HG02623 (cell line): ENCODE results near the gene MAD1L1.

Experiments
- ATAC-seq: cut with Tn5 transposase; IDR thresholded peaks from one replicate; pipeline ENCODE4 v1.9.1; 2021; ENCODE audit warnings: moderate library complexity; ENCODE audit not compliant: unreplicated experiment

The MAD1L1 gene

DNA sequence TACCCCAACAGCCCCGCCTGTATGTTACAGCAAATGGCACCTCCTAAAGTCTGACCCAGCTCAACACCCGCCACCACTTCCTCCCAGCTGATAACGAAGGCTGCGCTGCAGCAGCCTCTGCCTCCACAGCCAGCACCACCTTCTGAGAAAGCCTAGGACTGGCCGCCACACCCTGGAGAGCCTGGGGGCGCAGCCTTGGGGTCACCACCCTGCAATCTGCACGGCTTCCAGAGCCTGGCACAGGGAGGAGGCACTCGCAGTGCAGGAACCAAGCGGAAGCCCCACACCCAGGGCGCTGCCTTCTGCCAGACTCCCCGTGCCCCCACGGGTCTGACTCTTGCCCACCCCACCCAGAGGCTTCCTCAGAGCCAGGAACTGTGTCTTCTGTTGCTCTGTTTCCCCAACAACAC is 112.5 kb downstream of the MAD1L1 start:
- no peak for ATAC-seq

DNA sequence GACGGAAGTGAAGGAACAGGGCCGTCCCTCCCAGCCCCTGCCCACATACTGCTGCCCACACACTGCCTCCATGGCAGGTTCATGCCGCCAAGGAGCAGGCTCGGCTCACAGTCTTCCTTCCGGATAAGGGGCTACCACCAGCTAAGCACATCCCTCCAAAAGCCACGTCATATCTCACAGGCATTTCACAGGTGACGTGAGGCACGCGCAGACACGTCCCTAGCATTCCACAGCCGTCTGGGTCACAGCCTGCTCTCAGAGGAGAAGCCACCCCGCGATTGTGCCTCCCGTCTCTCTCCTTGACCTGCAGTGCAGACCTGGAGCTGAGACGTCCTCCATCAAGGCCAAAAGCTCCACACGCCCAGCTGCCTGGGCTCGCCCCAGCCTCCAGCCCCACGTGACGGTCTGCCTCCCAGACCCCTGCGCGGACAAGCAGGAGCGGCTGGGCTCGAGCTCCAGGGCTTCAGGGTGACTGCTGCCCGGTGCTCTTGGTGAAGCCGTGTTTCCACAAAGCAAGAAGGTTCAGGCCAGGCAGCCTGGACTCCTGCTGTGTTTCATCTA is 114.0 kb downstream of the MAD1L1 start:
- no peak for ATAC-seq

DNA sequence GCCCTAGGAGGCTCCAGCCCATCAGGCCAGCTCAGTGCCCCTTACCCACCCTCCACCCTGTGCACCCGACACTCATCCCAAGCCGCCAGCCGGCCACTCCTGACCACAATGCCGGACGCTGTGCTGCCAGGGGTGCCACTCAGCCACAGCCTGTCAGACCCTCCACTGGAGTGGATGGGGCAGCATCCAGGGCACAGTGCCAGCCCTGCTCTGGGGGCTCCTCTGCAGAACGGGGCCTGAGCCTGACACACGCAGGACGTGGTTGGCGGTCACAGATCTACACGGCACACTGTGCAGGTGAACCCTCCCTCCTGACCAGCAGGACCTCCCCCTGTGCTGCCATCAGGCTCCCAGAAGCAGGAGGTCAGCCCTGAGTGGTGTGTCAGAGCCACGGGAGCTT is 114.7 kb downstream of the MAD1L1 start:
- ATAC-seq = no peak

DNA sequence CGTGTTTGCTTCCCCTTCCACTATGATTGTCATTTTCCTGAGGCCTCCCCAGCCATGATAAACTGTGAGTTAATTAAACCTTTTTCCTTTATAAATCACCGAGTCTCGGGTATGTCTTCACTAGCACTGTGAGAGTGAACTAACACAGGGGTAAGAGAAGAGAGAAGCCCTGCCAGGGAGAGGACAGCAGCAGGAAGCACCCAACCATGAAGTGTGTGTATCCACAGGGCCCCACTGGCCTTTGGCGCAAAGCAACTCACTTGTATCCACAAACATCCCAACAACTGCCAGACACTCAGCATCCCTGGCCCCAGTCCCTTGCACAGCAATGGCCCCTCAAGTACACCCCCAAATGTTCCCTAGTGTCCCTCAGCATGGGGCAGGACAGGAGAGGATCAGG is 115.1 kb downstream of the MAD1L1 start:
- ATAC-seq = no peak

DNA sequence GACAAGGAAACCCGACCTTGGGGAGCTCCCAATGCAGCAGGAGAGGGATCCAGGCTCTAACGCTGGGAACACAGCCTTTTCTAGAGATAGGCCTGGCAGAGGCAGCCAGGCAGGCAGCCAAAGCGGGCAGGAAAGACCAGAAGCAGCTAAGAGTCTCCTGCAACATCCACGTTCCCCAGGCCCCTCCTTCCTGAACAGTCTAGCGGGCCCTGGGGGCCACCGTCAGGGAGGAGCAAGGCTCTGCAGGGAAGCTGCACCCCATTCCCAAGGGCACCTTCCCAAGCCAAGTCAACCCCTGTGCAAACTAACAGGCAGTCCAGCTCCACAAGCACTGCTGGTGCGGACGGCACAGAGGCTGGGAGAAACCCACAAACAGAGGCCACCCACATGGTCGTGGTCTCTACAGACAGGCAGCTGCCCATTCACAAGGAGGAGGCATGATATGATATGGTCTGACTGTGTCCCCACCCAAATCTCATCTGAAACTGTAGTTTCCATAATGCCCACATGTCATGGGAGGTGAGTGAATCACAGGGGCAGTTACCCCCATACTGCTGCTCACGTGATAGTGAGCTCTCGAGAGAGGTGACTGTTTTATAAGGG is 115.7 kb downstream of the MAD1L1 start:
- ATAC-seq = no peak

DNA sequence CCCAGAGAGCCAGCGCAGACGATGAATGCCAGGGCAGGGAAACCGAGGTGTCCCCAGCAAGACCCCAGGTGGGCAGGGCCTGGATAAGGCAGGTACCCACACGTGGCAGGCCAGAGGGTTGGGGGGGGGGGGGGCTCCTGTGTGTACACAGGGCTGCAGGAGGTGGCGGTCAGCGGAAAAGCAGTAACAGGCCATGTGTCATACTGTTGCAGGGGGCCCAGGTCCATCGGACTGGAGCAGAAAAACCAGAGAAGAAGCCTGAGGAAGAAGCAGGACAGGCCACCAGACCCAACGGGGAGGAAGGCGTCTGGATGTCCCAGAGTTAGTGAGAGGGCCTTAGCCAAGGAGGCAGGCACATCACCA is 116.3 kb downstream of the MAD1L1 start:
- ATAC-seq = no peak

DNA sequence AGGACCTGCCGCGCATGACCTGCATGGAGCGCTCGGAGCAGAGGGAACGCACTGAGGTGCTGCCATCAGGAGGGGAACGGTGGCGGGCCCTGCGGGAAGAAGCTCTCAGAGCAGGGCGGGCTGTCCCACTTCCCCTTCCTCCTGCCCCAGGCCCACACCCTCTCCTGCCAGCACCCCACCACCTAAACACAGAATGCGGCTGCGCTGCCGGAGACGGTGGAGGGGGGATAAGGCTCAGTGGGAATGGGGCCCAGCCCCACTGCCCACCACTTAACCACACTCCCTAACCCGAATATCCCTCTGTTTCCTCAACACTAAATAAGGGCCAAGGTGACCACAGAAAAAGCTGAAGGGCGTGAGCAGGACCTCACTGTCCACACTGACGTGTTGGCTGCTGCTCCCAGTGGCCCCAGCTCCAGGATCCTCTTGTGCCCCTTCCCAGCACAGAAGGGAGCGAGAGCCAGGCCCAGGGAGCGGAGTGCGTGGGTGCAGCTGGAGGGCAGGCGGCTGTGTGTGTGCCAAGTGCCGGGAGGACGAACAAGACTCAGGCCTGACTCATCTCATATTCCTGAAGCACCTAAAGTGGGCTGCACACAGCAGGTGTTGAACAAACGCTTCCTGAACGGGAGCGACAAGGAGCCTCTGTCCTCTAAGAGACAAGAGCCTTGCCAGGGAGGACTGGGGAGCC is 116.8 kb downstream of the MAD1L1 start:
- no peak for ATAC-seq

DNA sequence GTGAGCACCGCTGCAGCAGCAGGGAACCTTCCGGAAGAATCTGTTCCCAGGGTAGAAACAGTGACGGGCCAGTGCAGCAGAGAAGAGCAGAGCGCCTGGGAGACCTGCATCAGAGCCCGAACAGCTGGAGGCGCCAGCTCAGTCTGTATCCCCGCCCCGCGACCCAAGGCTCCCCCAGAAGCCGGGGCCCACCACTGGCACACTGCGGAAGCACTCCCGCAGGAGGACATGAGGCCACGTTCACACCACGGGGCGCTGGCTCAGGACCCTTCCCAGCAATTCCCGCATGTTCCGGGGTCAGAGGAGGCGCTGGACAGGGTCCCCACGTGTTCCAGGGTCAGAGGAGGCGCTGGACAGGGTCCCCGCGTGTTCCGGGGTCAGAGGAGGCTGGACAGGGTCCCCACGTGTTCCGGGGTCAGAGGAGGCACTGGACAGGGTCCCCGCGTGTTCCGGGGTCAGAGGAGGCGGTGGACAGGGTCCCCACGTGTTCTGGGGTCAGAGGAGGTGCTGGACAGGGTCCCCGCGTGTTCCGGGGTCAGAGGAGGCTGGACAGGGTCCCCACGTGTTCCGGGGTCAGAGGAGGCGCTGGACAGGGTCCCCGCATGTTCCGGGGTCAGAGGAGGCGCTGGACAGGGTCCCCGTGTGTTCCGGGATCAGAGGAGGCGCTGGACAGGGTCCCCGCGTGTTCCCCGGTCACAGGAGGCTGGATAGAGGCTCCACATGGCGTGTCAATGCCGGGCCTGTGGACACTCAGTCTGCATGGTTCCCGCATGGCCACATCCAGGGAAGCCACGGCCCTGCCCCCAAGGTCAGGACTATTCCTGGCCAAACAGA is 117.6 kb downstream of the MAD1L1 start:
- ATAC-seq = no peak

DNA sequence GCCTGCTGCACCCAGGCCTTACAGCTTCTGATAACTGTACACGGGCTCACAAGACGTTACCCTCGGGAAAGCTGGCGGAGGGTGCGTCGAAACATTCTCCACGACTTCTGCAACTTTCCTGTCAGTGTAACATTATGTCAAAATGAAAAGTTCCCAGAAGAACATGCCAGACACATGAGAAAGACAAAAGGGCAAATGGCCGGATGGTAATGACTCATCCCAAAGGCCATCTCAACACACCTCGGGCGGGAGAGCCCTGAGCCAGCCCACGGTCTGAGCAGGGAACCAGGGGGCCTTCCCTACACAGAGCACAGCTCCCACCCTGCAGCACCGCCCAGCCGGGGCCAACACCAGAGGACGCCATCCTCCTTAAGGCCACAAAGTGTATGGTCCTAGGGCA is 118.7 kb downstream of the MAD1L1 start:
- no peak for ATAC-seq

DNA sequence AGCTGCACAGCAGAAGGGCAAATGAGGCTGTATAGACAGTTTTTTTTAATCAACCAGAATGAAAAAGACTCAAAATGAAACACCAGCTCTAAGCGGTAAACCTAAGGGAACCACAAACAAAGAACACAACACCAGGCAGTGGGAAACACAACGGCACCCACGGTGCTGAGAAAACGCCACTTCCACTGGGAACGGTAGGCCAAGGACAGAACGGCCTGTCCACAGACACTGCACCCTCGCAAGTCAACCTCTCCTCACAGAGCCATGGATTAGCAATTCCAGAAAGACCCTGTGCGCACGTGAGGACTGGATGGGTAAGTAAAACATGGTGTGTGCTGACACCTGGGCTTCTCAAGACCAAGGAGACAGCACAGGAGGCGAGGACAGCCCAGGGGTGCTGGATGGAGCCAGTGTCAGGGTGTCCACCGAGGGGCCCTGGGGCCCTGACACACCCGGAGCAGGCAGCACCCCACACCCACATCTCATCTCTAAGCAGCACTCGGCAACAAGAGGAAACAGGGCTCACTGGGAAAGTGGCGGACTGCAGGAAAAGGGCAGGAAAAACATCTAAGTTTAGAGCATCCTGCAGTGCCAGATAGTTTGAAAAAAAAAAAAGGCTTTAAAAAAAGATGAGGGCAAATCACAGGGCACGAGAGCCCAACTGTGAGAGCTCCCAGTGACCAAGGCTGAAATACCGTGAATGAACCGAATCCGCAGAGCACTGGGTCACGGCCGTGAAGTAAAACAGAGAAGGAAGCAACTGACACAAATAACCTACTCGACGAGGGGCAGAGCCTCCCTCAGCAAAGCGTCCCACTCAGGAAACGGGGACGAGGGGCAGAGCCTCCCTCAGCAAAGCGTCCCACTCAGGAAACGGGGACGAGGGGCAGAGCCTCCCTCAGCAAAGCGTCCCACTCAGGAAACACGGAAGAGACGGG is 120.2 kb downstream of the MAD1L1 start:
- ATAC-seq = no peak

DNA sequence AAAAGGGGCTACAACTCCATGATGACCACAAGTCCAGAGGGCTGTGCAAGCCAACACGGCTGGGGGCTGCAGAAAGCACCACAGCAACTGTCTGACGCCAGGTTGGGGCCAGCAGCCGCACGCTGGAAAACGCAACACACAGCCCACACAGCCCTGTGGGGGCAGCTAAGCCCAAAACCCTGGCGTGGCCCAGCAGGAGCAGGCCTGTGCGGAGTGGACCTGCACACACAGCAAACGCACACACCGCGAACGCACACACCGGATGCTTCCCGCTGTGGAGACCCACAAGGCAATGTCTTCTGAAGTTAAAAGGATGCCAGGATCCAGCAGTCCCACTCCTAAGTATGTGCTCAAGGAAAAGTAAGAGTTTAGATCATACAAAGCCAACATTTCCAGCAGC is 121.2 kb downstream of the MAD1L1 start:
- no peak for ATAC-seq

DNA sequence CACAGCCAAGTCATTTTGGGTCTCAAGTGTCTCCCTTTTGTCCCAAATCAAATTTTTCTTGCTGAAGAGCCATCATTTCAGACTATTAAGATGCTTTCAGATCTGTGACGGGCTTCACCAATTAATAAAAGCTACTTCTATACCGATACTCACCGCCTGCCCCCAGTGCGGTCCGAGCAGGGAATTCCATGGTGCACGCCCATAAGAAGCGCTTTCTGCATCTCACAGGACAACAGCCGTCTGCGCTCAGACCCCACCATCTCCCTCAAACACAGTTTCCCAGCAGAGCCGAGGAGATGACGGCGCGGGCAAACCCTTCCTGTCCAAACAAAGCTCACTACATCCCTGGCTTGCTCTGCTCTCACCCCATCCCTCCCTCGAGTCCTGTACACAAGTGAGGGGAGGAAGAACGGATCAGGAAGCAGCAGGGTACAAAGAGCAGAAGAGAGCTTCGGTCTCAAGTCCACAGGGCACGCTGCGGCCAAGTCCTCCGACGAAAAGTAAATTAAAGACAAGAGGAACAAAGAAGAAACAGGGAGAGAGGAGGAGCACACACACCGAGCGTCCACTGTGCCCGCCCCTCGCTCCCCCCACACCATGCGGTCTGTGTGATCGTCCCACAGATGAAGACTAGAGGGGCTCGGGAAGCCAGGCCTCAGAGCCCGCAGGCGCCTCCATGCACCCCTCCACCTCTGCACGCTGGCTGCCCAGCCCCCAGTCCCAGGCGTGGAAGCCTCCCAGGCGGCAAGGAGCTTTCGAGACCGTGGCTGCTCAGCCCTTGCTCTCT is 121.9 kb downstream of the MAD1L1 start:
- ATAC-seq = no peak

DNA sequence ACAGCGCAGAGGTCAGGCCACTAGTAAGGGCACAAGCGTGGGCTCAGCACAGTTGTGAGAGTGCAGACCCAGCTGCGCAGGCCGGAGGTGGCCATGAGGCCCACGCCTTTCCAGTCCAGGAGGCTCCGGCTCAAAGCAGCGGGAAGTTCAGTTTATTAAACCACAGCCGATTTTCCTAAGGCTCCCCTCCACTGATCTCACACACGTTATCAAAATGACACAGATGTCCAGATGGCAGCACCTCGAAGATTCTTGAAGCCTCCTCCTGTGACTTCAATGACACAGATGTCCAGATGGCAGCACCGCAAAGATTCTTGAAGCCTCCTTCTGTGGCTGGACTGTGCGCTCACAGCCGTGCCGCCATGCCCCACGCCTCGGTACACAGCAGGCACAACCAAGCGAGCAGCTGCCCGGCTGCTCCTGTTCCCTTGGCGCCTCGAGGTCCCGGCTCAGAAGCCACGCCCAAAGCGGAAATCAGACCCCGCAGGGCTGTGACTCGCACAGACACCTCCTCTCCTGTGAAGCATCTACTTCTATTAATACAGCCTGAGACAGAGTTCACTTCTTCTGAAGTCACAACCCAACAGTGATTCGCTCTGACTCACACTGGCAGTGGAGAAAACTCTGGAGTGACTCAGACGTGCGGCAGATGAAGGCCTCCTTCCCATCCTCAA is 122.7 kb downstream of the MAD1L1 start:
- no peak for ATAC-seq

DNA sequence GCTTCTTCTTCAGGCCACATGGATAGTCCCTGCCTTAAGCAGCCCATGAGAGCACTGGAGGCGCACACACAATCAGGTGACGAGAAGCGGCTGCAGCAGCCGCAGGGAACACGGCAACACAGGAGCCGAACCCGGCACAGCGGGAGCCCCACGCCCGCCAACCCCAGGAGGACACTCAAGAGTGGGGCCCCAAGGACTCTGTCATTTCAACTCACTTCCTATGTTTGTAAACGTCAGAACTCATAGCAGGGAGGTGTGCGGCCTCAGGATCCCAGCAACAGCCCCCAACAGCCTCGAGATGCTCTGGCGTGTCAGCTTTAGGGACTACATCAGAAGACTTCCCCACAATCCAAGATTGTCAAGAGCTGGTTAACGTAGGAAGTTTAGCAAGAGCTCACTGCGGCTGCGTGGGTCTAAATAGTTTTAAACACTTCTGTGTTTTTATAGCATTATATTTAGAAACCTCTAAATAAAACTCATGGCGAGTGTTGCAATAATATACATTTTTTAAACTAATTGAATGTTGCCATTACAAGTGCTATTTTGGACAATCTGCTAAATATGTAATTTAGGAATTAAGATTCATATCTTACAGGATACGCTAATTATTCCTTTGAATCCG is 123.4 kb downstream of the MAD1L1 start:
- no peak for ATAC-seq

DNA sequence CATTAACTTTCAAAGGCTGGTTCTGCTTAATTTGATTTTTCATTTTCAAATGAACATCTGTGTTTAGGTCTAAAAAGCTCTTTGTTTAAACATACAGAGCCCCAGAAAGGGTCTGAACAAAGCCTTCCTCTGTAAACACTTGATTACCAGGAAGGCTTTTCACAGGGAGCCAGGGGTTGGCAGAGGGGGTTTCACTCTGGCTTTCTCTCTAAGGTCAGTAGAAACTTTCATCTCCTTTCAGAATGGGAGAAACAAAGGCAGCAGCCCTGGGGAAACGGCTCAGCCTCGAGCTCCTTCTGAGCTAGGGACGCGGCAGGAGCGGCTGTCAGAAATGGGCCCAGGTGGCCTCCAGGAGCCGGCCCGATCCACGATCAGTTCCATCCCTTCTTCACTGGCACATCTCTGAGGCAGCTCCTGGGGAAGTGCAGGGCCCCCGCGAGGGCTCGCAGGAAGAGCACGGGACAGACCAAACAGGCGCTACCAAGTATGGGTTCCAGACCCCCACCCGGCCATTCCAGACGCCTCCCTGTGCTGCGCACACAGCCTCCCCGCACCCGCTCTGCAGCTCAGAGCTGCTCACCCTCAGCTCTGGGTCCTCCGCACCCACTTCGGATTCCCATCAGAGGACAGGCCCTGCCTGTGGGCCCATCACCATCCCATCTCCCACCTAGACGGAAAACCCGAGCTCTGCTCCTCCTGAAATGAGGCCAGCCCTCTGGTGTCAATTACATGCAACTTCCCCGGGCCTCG is 124.1 kb downstream of the MAD1L1 start:
- ATAC-seq = no peak

DNA sequence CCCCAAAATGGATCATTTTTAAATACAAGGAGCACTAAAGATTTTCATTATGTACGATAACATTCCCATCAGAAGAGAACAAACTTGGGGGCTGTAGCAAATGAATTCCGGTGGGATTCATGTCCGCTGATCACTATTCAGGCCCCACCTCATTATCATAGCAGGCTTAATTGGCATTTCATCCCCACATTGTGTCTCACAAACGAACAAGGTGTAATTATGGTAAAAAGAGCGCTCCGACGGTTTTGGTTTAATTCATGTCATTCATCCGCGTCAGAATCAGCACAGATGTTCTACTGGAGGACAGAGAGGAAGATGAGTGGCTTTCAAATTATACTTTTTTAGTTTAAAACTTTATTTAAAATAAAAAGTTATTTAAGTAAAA is 124.7 kb downstream of the MAD1L1 start:
- ATAC-seq = no peak

DNA sequence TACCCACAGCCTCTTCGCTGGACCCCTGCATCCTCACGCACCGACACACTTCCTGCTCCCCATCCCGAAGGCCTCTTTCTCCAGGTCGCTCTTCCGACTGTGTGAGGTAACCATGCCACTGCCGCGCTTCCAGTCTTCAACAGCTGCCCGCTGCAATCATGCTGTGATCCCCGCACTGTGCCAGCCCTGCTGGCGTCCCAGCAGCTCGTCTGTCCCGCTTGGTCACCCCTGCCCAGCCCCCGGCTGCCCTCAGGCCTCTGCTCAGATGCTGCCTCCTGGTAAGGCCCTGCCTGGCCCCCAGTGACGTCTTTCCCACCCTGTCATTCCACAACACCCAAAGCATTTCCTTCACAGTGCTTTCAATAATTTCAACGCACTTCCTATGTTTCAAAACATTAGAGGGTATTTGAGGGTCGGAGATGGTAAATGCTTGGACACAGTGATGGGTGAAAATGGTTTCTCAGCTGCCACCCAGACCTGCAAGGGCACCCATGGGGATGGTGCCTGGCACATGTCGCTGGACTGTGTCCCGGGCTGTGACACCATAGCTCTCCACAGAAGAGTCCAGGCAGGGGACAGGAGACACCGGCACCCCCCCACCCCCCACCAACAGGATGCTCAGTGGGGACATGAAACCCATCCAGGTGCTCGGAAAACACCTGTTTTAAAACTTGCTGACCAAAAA is 125.2 kb downstream of the MAD1L1 start:
- no peak for ATAC-seq

DNA sequence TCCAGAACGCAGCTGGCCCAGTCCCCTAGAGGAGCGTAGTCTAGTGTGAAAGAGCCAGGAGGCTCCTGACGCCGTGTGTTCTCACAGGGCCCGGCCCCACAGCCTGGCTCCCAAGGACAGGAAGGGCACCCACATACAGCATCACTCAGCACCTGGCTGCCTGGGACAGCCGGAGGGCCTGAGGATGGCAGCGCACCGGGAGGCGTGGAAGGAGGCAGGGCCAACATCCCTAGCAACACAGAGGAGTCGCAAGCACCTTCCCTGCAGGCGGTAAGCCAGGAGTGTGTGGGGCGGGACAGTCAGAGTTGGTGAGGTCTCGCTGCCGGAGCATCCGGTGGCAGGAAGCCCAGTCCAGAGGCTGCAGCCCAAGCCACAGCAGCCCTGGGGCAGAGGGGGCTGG is 125.8 kb downstream of the MAD1L1 start:
- no peak for ATAC-seq
